Transverse colon (tissue), 4 donors: Measurements from ENCODE around the gene SLC4A5. TPM values are rescaled to one million over a fixed set of nuclear protein-coding genes. Genes with fewer than 3 reads are reported as not detected.

Source experiments
- DNase-seq: peaks from one replicate; pipeline ENCODE4 v3.0.0-alpha.2; 2019
- H3K27ac ChIP-seq, 4 donors: fragments of 200-600 bp; sonication (generic); 2 replicates each; pipeline ENCODE4 v1.5.1; 2016 to 2018; ENCODE audit warnings: inconsistent platforms in 4 of 4
- H3K27me3 ChIP-seq: fragments of 200-600 bp; sonication (generic); 2 replicates; pipeline ENCODE4 v1.5.1; 2017; ENCODE audit warnings: inconsistent platforms
- H3K36me3 ChIP-seq, 4 donors: fragments of 200-600 bp; sonication (generic); 2 replicates each; pipeline ENCODE4 v1.5.1; 2017 to 2019; ENCODE audit warnings: inconsistent platforms in 4 of 4
- H3K4me1 ChIP-seq, 4 donors: fragments of 200-600 bp; sonication (generic); 2 replicates each; pipeline ENCODE4 v1.5.1; 2017 to 2020; ENCODE audit warnings: inconsistent platforms in 4 of 4
- H3K4me3 ChIP-seq, 4 donors: fragments of 200-600 bp; sonication (generic); 1 replicate in 1 of 4; 2 replicates in 3 of 4; pipeline versions ENCODE4 v1.5.1 to v1.6.1; 2017 to 2019; ENCODE audit warnings: inconsistent platforms in 4 of 4
- H3K9me3 ChIP-seq, 2 donors: fragments of 200-600 bp; sonication (generic); 2 replicates each; pipeline ENCODE4 v1.5.1; 2017 to 2019; ENCODE audit warnings: inconsistent platforms in 2 of 2
- CTCF ChIP-seq, 5 experiments: fragments of 200-600 bp in 3 of 5; fragments of 450-650 bp in 2 of 5; sonication (generic) in 3 of 5; IDR thresholded peaks; 1 replicate in 2 of 5; 2 replicates in 3 of 5; pipeline ENCODE4 v1.5.1; 2016 to 2017; ENCODE audit warnings: antibody characterized with exemption in 5 of 5, inconsistent platforms in 3 of 5, mild to moderate bottlenecking in 2 of 5, moderate library complexity in 1 of 5
- EP300 ChIP-seq: sonication (generic); formaldehyde crosslinking; IDR thresholded peaks from one replicate; pipeline ENCODE4 v1.6.1; 2017; ENCODE audit warnings: antibody characterized with exemption, low read depth
- POLR2A ChIP-seq: fragments of 450-650 bp; IDR thresholded peaks from one replicate; pipeline ENCODE4 v1.6.1; 2016; ENCODE audit warnings: antibody characterized with exemption, mild to moderate bottlenecking, moderate library complexity
- POLR2AphosphoS5 ChIP-seq, 3 donors: sonication (generic); formaldehyde crosslinking; IDR thresholded peaks; one replicate each; pipeline ENCODE4 v1.6.1; 2016; ENCODE audit warnings: antibody characterized with exemption in 3 of 3
- WGBS, 2 donors: methylation state at CpG; one replicate each; pipeline ENCODE4 v1.1.5; 2018; ENCODE audit warnings: low coverage in 1 of 2; 5-methylcytosine and 5-hydroxymethylcytosine counted together
- in situ Hi-C, 4 donors: fragments of 200-750 bp; cut with MboI; loops; one replicate each; pipeline versions ENCODE4 v1.15.0 to v1.15.1; 2017; ENCODE audit warnings: low sequenced_read_pairs in 3 of 4, low pct_ligation_motif_present in 1 of 4, low pct_unique_long_range_greater_than_20kb in 1 of 4
- intact Hi-C: fragments of 100-400 bp; cut with DNase I; formaldehyde crosslinking; loops from one replicate; pipeline ENCODE4 v1.15.1; 2023; ENCODE audit warnings: low total_unique reads
- total RNA-seq, 4 donors: library from RNA; depleted of rRNA; stranded (reverse); fragments of >200 nt; gene quantifications; one replicate each; pipeline ENCODE4 v1.1.0, GENCODE V29; 2016

Gene SLC4A5
- total RNA-seq, 4 donors from 2014 or later, result 0.37 to 6.1 (median 3.5) TPM

- H3K36me3 ChIP-seq, result no peaks in the 10 kb centered on the region
- peaks cover 17 to 43% (median 26%) of the 10 kb centered on the region in 4 donors for H3K4me1 ChIP-seq
- H3K9me3 ChIP-seq, result no peaks in the 10 kb centered on the region
- intact Hi-C loops (no loop called here), in situ Hi-C loops (no loop called here)
- TF ChIP-seq POLR2AphosphoS5 (IDR thresholded peaks at IDR 0.05), result peak; percentile 94 to 97 (median 96)
- TF ChIP-seq CTCF (IDR thresholded peaks at IDR 0.05), result no peak
- peak; percentile 94 for TF ChIP-seq POLR2A
- no peak for TF ChIP-seq EP300
- H3K27me3 ChIP-seq, result no peaks in the 10 kb centered on the region
- DNase-seq, result peak; percentile 99
- peak within 1 kb of the TSS; percentile 96 to 100 (median 98) for H3K27ac ChIP-seq
- 0% methylated on average over 6 to 63 of the region's 84 CpGs for WGBS, 2 donors
- H3K4me3 ChIP-seq, result peak within 1 kb of the TSS; percentile 74 to 99 (median 88)
Measured at GRCh38 chr2:74178211-74179062, 164.8 kb downstream of the SLC4A5 start, which contains the start of gene MOB1A. Gene MOB1A, minus strand, starts transcription at chr2:74178879. Its CDS starts 205 bp downstream, at chr2:74178674.

- peaks cover 0 to 3% (median 0%) of the 10 kb centered on the region in 4 donors for H3K36me3 ChIP-seq
- no peak for DNase-seq
- H3K27ac ChIP-seq, result peak overlapping the region; percentile 96 to 100 (median 98)
- H3K4me1 ChIP-seq, result peaks cover 17 to 48% (median 26%) of the 10 kb centered on the region in 4 donors
- in situ Hi-C loops, result no loop called here
- H3K9me3 ChIP-seq, result no peaks in the 10 kb centered on the region
- intact Hi-C loops, result no loop called here
- H3K27me3 ChIP-seq, result no peaks in the 10 kb centered on the region
- no peak for TF ChIP-seq EP300
- TF ChIP-seq CTCF (IDR thresholded peaks at IDR 0.05), result no peak
- no peak for TF ChIP-seq POLR2AphosphoS5 (IDR thresholded peaks at IDR 0.05)
- no peak for TF ChIP-seq POLR2A
- peak overlapping the region; percentile 74 to 99 (median 88) for H3K4me3 ChIP-seq
Measured at GRCh38 chr2:74177696-74178095, 165.5 kb downstream of the SLC4A5 start.

GRCh38 chr2:74174909-74175308 lies 168.3 kb downstream of the SLC4A5 start:
- 75% methylated on average over 1 of the region's 1 CpG; no CpG with 5 or more reads in 1 of the 2 donors for WGBS, 2 donors
- Histone ChIP-seq H3K4me3 (no peak overlapping the region), H3K27me3 (no peaks in the 10 kb centered on the region), H3K36me3 (peaks cover 0 to 30% (median 12%) of the 10 kb centered on the region in 4 donors), H3K27ac (no peak overlapping the region), H3K9me3 (no peaks in the 10 kb centered on the region), H3K4me1 (peaks cover 17 to 52% (median 26%) of the 10 kb centered on the region in 4 donors)
- in situ Hi-C loops, result no loop called here
- TF ChIP-seq POLR2A, result no peak
- no peak for TF ChIP-seq POLR2AphosphoS5 (IDR thresholded peaks at IDR 0.05)
- TF ChIP-seq CTCF (IDR thresholded peaks at IDR 0.05), result no peak
- TF ChIP-seq EP300, result no peak
- DNase-seq, result no peak
- intact Hi-C loops, result no loop called here

- Histone ChIP-seq H3K4me1 (peaks cover 0 to 9% (median 0%) of the 10 kb centered on the region in 4 donors), H3K9me3 (peaks cover 0 to 5% of the 10 kb centered on the region in 2 donors), H3K27me3 (no peaks in the 10 kb centered on the region), H3K27ac (no peak overlapping the region), H3K36me3 (peaks cover 0 to 90% (median 41%) of the 10 kb centered on the region in 4 donors), H3K4me3 (no peak overlapping the region)
- in situ Hi-C loops (no loop called here), intact Hi-C loops (no loop called here)
- TF ChIP-seq POLR2A (no peak), CTCF (IDR thresholded peaks at IDR 0.05) (no peak), EP300 (no peak), POLR2AphosphoS5 (IDR thresholded peaks at IDR 0.05) (no peak)
- DNase-seq, result no peak
- 65 to 71% methylated on average over 2 of the region's 2 CpGs for WGBS, 2 donors
Measured at GRCh38 chr2:74168739-74169138, 174.5 kb downstream of the SLC4A5 start.
